ENCODE data around the gene CTPS2. TPM values are rescaled to one million over a fixed set of nuclear protein-coding genes. Genes with fewer than 3 reads are reported as not detected.
A peak's percentile ranks its signal among the peaks of the same experiment; 100 is the strongest.

Gene CTPS2
- total RNA-seq, 1 experiment from 2014 or later: 53.8 TPM

GRCh38 chrX:16696956-16697355 lies 15.5 kb downstream of the CTPS2 start:
- peaks cover 28% of the 10 kb centered on the region for H3K36me3 ChIP-seq (replicated peaks; ENCODE audit: control insufficient read depth, insufficient read depth, low read length)
- no peaks in the 10 kb centered on the region for H3K27me3 ChIP-seq (ENCODE audit: control insufficient read depth, insufficient read depth, low read length)
- H3K4me3 ChIP-seq (ENCODE audit: insufficient read depth, low read depth, low read length): no peak overlapping the region
- DNase-seq: no peak

GRCh38 chrX:16695079-16695676 lies 17.3 kb downstream of the CTPS2 start:
- no peaks in the 10 kb centered on the region for H3K27me3 ChIP-seq (ENCODE audit: control insufficient read depth, insufficient read depth, low read length)
- no peak overlapping the region for H3K4me3 ChIP-seq (ENCODE audit: insufficient read depth, low read depth, low read length)
- DNase-seq: peak; percentile 79
- peaks cover 31% of the 10 kb centered on the region for H3K36me3 ChIP-seq (replicated peaks; ENCODE audit: control insufficient read depth, insufficient read depth, low read length)

GRCh38 chrX:16687514-16687913 lies 25.0 kb downstream of the CTPS2 start:
- DNase-seq: no peak
- Histone ChIP-seq H3K27me3 (ENCODE audit: control insufficient read depth, insufficient read depth, low read length) (no peaks in the 10 kb centered on the region), H3K36me3 (replicated peaks; ENCODE audit: control insufficient read depth, insufficient read depth, low read length) (peaks cover 40% of the 10 kb centered on the region), H3K4me3 (ENCODE audit: insufficient read depth, low read depth, low read length) (no peak overlapping the region)

- DNase-seq: no peak
- peaks cover 38% of the 10 kb centered on the region for H3K36me3 ChIP-seq (replicated peaks; ENCODE audit: control insufficient read depth, insufficient read depth, low read length)
- H3K4me3 ChIP-seq (ENCODE audit: insufficient read depth, low read depth, low read length): no peak overlapping the region
- H3K27me3 ChIP-seq (ENCODE audit: control insufficient read depth, insufficient read depth, low read length): no peaks in the 10 kb centered on the region
Measured at GRCh38 chrX:16683007-16683664, 29.3 kb downstream of the CTPS2 start.

- H3K27me3 ChIP-seq (ENCODE audit: control insufficient read depth, insufficient read depth, low read length): no peaks in the 10 kb centered on the region
- H3K36me3 ChIP-seq (replicated peaks; ENCODE audit: control insufficient read depth, insufficient read depth, low read length): peaks cover 30% of the 10 kb centered on the region
- no peak for DNase-seq
- H3K4me3 ChIP-seq (ENCODE audit: insufficient read depth, low read depth, low read length): no peak overlapping the region
Measured at GRCh38 chrX:16678689-16679088, 33.8 kb downstream of the CTPS2 start.

GRCh38 chrX:16671005-16671404 lies 41.5 kb downstream of the CTPS2 start:
- DNase-seq: peak; percentile 82
- Histone ChIP-seq H3K4me3 (ENCODE audit: insufficient read depth, low read depth, low read length) (no peak overlapping the region), H3K27me3 (ENCODE audit: control insufficient read depth, insufficient read depth, low read length) (no peaks in the 10 kb centered on the region), H3K36me3 (replicated peaks; ENCODE audit: control insufficient read depth, insufficient read depth, low read length) (peaks cover 11% of the 10 kb centered on the region)

GRCh38 chrX:16666541-16666940 lies 45.9 kb downstream of the CTPS2 start:
- H3K36me3 ChIP-seq (replicated peaks; ENCODE audit: control insufficient read depth, insufficient read depth, low read length): peaks cover 14% of the 10 kb centered on the region
- H3K4me3 ChIP-seq (ENCODE audit: insufficient read depth, low read depth, low read length): no peak overlapping the region
- H3K27me3 ChIP-seq (ENCODE audit: control insufficient read depth, insufficient read depth, low read length): no peaks in the 10 kb centered on the region
- no peak for DNase-seq

- DNase-seq: no peak
- Histone ChIP-seq H3K27me3 (ENCODE audit: control insufficient read depth, insufficient read depth, low read length) (no peaks in the 10 kb centered on the region), H3K4me3 (ENCODE audit: insufficient read depth, low read depth, low read length) (no peak overlapping the region), H3K36me3 (replicated peaks; ENCODE audit: control insufficient read depth, insufficient read depth, low read length) (peaks cover 14% of the 10 kb centered on the region)
Measured at GRCh38 chrX:16665089-16665488, 47.4 kb downstream of the CTPS2 start.

- peak; percentile 46 for DNase-seq
- Histone ChIP-seq H3K27me3 (ENCODE audit: control insufficient read depth, insufficient read depth, low read length) (no peaks in the 10 kb centered on the region), H3K36me3 (replicated peaks; ENCODE audit: control insufficient read depth, insufficient read depth, low read length) (peaks cover 14% of the 10 kb centered on the region), H3K4me3 (ENCODE audit: insufficient read depth, low read depth, low read length) (no peak overlapping the region)
Measured at GRCh38 chrX:16664626-16665025, 47.8 kb downstream of the CTPS2 start.

- no peak overlapping the region for H3K4me3 ChIP-seq (ENCODE audit: insufficient read depth, low read depth, low read length)
- no peak for DNase-seq
- H3K27me3 ChIP-seq (ENCODE audit: control insufficient read depth, insufficient read depth, low read length): no peaks in the 10 kb centered on the region
- H3K36me3 ChIP-seq (replicated peaks; ENCODE audit: control insufficient read depth, insufficient read depth, low read length): peaks cover 14% of the 10 kb centered on the region
Measured at GRCh38 chrX:16664074-16664473, 48.4 kb downstream of the CTPS2 start.

- H3K4me3 ChIP-seq (ENCODE audit: insufficient read depth, low read depth, low read length): no peak overlapping the region
- no peak for DNase-seq
- no peaks in the 10 kb centered on the region for H3K27me3 ChIP-seq (ENCODE audit: control insufficient read depth, insufficient read depth, low read length)
- peaks cover 6% of the 10 kb centered on the region for H3K36me3 ChIP-seq (replicated peaks; ENCODE audit: control insufficient read depth, insufficient read depth, low read length)
Measured at GRCh38 chrX:16662402-16662801, 50.1 kb downstream of the CTPS2 start.

- H3K36me3 ChIP-seq (replicated peaks; ENCODE audit: control insufficient read depth, insufficient read depth, low read length): peaks cover 6% of the 10 kb centered on the region
- H3K4me3 ChIP-seq (ENCODE audit: insufficient read depth, low read depth, low read length): no peak overlapping the region
- DNase-seq: no peak
- no peaks in the 10 kb centered on the region for H3K27me3 ChIP-seq (ENCODE audit: control insufficient read depth, insufficient read depth, low read length)
Measured at GRCh38 chrX:16661495-16661894, 51.0 kb downstream of the CTPS2 start.

GRCh38 chrX:16659321-16659720 lies 53.1 kb downstream of the CTPS2 start:
- Histone ChIP-seq H3K27me3 (ENCODE audit: control insufficient read depth, insufficient read depth, low read length) (no peaks in the 10 kb centered on the region), H3K4me3 (ENCODE audit: insufficient read depth, low read depth, low read length) (no peak overlapping the region), H3K36me3 (replicated peaks; ENCODE audit: control insufficient read depth, insufficient read depth, low read length) (peaks cover 5% of the 10 kb centered on the region)
- DNase-seq: no peak

- H3K4me3 ChIP-seq (ENCODE audit: insufficient read depth, low read depth, low read length): no peak overlapping the region
- no peaks in the 10 kb centered on the region for H3K27me3 ChIP-seq (ENCODE audit: control insufficient read depth, insufficient read depth, low read length)
- DNase-seq: no peak
- H3K36me3 ChIP-seq (replicated peaks; ENCODE audit: control insufficient read depth, insufficient read depth, low read length): peaks cover 2% of the 10 kb centered on the region
Measured at GRCh38 chrX:16658284-16658683, 54.2 kb downstream of the CTPS2 start.

GRCh38 chrX:16654093-16654492 lies 58.4 kb downstream of the CTPS2 start:
- H3K4me3 ChIP-seq (ENCODE audit: insufficient read depth, low read depth, low read length): no peak overlapping the region
- no peaks in the 10 kb centered on the region for H3K27me3 ChIP-seq (ENCODE audit: control insufficient read depth, insufficient read depth, low read length)
- DNase-seq: no peak
- peaks cover 1% of the 10 kb centered on the region; the same call in 1 of the 2 replicates for H3K36me3 ChIP-seq (replicated peaks; ENCODE audit: control insufficient read depth, insufficient read depth, low read length)
